Measurements from ENCODE around the gene TNFAIP8.

Gene TNFAIP8

GRCh38 chr5:119328753-119329602 is 26.8 kb upstream of the TNFAIP8 start:
- peak in 1 of 2 donors; percentile 63 for DNase-seq (ENCODE audit: low read depth in 2 of 2)

GRCh38 chr5:119329666-119330065 is 26.2 kb upstream of the TNFAIP8 start:
- no peak for DNase-seq (ENCODE audit: low read depth in 2 of 2)

GRCh38 chr5:119330367-119331183 is 25.2 kb upstream of the TNFAIP8 start:
- DNase-seq (ENCODE audit: low read depth in 2 of 2), result peak in 1 of 2 donors; percentile 60

- DNase-seq (ENCODE audit: low read depth in 2 of 2), result no peak
Measured at GRCh38 chr5:119331566-119332095, 24.2 kb upstream of the TNFAIP8 start.

GRCh38 chr5:119332208-119332607 is 23.6 kb upstream of the TNFAIP8 start:
- DNase-seq (ENCODE audit: low read depth in 2 of 2), result no peak

GRCh38 chr5:119332978-119333401 is 22.8 kb upstream of the TNFAIP8 start:
- DNase-seq (ENCODE audit: low read depth in 2 of 2), result no peak

GRCh38 chr5:119333421-119333851 is 22.4 kb upstream of the TNFAIP8 start:
- no peak for DNase-seq (ENCODE audit: low read depth in 2 of 2)

GRCh38 chr5:119335261-119335677 is 20.6 kb upstream of the TNFAIP8 start:
- no peak for DNase-seq (ENCODE audit: low read depth in 2 of 2)

GRCh38 chr5:119336262-119336661 is 19.6 kb upstream of the TNFAIP8 start:
- no peak for DNase-seq (ENCODE audit: low read depth in 2 of 2)

GRCh38 chr5:119336845-119337580 is 18.8 kb upstream of the TNFAIP8 start:
- DNase-seq (ENCODE audit: low read depth in 2 of 2), result no peak

- no peak for DNase-seq (ENCODE audit: low read depth in 2 of 2)
Measured at GRCh38 chr5:119338326-119338946, 17.4 kb upstream of the TNFAIP8 start.

GRCh38 chr5:119339344-119339743 is 16.5 kb upstream of the TNFAIP8 start:
- DNase-seq (ENCODE audit: low read depth in 2 of 2), result no peak

GRCh38 chr5:119339965-119340364 is 15.9 kb upstream of the TNFAIP8 start:
- DNase-seq (ENCODE audit: low read depth in 2 of 2), result no peak

- peak; percentile 47 to 55 for DNase-seq (ENCODE audit: low read depth in 2 of 2)
Measured at GRCh38 chr5:119340597-119341218, 15.1 kb upstream of the TNFAIP8 start.

- DNase-seq (ENCODE audit: low read depth in 2 of 2), result no peak
Measured at GRCh38 chr5:119341452-119342349, 14.1 kb upstream of the TNFAIP8 start.

GRCh38 chr5:119342406-119342805 is 13.4 kb upstream of the TNFAIP8 start:
- DNase-seq (ENCODE audit: low read depth in 2 of 2), result no peak

- no peak for DNase-seq (ENCODE audit: low read depth in 2 of 2)
Measured at GRCh38 chr5:119343052-119343451, 12.8 kb upstream of the TNFAIP8 start.

GRCh38 chr5:119343766-119344165 is 12.1 kb upstream of the TNFAIP8 start:
- DNase-seq (ENCODE audit: low read depth in 2 of 2), result peak; percentile 58 to 65

- no peak for DNase-seq (ENCODE audit: low read depth in 2 of 2)
Measured at GRCh38 chr5:119344231-119344630, 11.6 kb upstream of the TNFAIP8 start.

- no peak for DNase-seq (ENCODE audit: low read depth in 2 of 2)
Measured at GRCh38 chr5:119345861-119346260, 10.0 kb upstream of the TNFAIP8 start.

Data from stimulated activated CD8-positive, alpha-beta memory T cell treated with anti-CD3 and anti-CD28 coated beads, Interleukin-15, amount 100 ng/mL, for 48 hours (primary cell).